ENCODE data around the gene WNK1.

DNA sequence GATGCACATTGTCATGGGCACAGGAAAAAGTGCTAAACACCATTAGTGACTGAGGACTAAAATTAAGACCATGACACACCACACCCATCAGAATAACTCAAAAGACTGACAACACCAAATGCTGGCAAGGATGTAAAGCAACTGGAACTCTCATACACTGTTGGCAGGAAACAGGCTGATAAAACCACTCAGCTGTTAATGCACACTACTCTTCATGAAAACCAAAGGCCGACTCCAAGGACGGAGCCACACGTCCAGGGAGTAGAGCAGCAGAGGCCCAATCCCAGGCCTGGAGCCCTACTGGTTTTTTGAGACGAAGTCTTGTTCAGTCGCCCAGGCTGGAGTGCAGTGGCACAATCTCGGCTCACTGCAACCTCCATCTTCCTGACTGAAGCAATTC lies 190.7 kb downstream of the WNK1 start:
- TF ChIP-seq, protein P1, sequence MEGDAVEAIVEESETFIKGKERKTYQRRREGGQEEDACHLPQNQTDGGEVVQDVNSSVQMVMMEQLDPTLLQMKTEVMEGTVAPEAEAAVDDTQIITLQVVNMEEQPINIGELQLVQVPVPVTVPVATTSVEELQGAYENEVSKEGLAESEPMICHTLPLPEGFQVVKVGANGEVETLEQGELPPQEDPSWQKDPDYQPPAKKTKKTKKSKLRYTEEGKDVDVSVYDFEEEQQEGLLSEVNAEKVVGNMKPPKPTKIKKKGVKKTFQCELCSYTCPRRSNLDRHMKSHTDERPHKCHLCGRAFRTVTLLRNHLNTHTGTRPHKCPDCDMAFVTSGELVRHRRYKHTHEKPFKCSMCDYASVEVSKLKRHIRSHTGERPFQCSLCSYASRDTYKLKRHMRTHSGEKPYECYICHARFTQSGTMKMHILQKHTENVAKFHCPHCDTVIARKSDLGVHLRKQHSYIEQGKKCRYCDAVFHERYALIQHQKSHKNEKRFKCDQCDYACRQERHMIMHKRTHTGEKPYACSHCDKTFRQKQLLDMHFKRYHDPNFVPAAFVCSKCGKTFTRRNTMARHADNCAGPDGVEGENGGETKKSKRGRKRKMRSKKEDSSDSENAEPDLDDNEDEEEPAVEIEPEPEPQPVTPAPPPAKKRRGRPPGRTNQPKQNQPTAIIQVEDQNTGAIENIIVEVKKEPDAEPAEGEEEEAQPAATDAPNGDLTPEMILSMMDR (IDR thresholded peaks at IDR 0.05; ENCODE audit: insufficient read depth, low read depth, low read length) = no peak
- no peak for TF ChIP-seq EZH2 (IDR thresholded peaks at IDR 0.05; ENCODE audit: insufficient read depth, low read length)

Measured in astrocyte (in vitro differentiated cells and primary cell).